HG03558 (cell line): ENCODE results near the gene LGALS3BP.
"Not testable (repeated sequence)": the region's sequence is repeated elsewhere in the genome, so short reads cannot be mapped to it uniquely, and the experiment has no call there.

Source experiments
- ATAC-seq: cut with Tn5 transposase; IDR thresholded peaks from one replicate; pipeline ENCODE4 v1.9.1; 2021; ENCODE audit warnings: moderate number of reproducible peaks; ENCODE audit not compliant: unreplicated experiment; ENCODE audit errors: extremely low read depth

LGALS3BP gene

GRCh38 chr17:78966910-78967600, 12.7 kb downstream of the LGALS3BP start:
- ATAC-seq: no peak

GRCh38 chr17:78966123-78966813, 13.5 kb downstream of the LGALS3BP start:
- no peak for ATAC-seq

- no peak for ATAC-seq
These were observed 14.2 kb downstream of the LGALS3BP start for GRCh38 chr17:78965491-78965924.

GRCh38 chr17:78963378-78963777, 16.3 kb downstream of the LGALS3BP start:
- ATAC-seq: no peak

- not testable (repeated sequence) for ATAC-seq
These were observed 16.8 kb downstream of the LGALS3BP start for GRCh38 chr17:78962984-78963348.

GRCh38 chr17:78962345-78962983, 17.3 kb downstream of the LGALS3BP start:
- ATAC-seq: no peak

- no peak for ATAC-seq
These were observed 18.2 kb downstream of the LGALS3BP start for GRCh38 chr17:78961571-78961970.

GRCh38 chr17:78960928-78961327, 18.8 kb downstream of the LGALS3BP start:
- no peak for ATAC-seq

GRCh38 chr17:78959803-78960202, 19.9 kb downstream of the LGALS3BP start:
- no peak for ATAC-seq

GRCh38 chr17:78958641-78959127, 21.0 kb downstream of the LGALS3BP start:
- no peak for ATAC-seq

- no peak for ATAC-seq
These were observed 22.6 kb downstream of the LGALS3BP start for GRCh38 chr17:78957128-78957527.

GRCh38 chr17:78956254-78956653, 23.5 kb downstream of the LGALS3BP start:
- no peak for ATAC-seq

- ATAC-seq: no peak
These were observed 25.0 kb downstream of the LGALS3BP start for GRCh38 chr17:78954684-78955083.

GRCh38 chr17:78953356-78954350, 26.1 kb downstream of the LGALS3BP start:
- ATAC-seq: no peak

- ATAC-seq: no peak
These were observed 27.0 kb downstream of the LGALS3BP start for GRCh38 chr17:78952706-78953105.

GRCh38 chr17:78951967-78952551, 27.7 kb downstream of the LGALS3BP start:
- no peak for ATAC-seq

- ATAC-seq: no peak
These were observed 28.9 kb downstream of the LGALS3BP start for GRCh38 chr17:78950870-78951269.

- ATAC-seq: no peak
These were observed 32.2 kb downstream of the LGALS3BP start for GRCh38 chr17:78947235-78948149.

GRCh38 chr17:78946631-78947030, 33.1 kb downstream of the LGALS3BP start:
- ATAC-seq: no peak
